SK-N-MC (cell line): ENCODE results near the gene SLC12A3.

ENCODE experiments used
- FOXP2 ChIP-seq: optimal IDR thresholded peaks from 2 replicates; pipeline ENCODE3; 2011; ENCODE audit warnings: mild to moderate bottlenecking, moderate library complexity; ENCODE audit not compliant: insufficient read depth; ENCODE audit errors: extremely low read length, control extremely low read depth
- POLR2AphosphoS5 ChIP-seq: IDR thresholded peaks from 2 replicates; pipeline ENCODE4 v1.6.1; 2012; ENCODE audit warnings: mild to moderate bottlenecking, low read depth, low read length, borderline replicate concordance

- TF ChIP-seq POLR2AphosphoS5 (no peak), FOXP2 (no peak)
These were observed 66.4 kb downstream of the SLC12A3 start for GRCh38 chr16:56931271-56931891.
